HL-60/S4 (cell line): ENCODE data around the gene DIO1.

ENCODE experiments used
- in situ Hi-C: fragments of 300-500 bp; cut with MboI; formaldehyde crosslinking; loops from 2 replicates; pipeline ENCODE4 v1.14.3; 2022; ENCODE audit warnings: low sequenced_read_pairs

Gene DIO1

GRCh38 chr1:53892911-53893310 is 1.1 kb upstream of the DIO1 start:
- in situ Hi-C loops, result no loop called here

DNA sequence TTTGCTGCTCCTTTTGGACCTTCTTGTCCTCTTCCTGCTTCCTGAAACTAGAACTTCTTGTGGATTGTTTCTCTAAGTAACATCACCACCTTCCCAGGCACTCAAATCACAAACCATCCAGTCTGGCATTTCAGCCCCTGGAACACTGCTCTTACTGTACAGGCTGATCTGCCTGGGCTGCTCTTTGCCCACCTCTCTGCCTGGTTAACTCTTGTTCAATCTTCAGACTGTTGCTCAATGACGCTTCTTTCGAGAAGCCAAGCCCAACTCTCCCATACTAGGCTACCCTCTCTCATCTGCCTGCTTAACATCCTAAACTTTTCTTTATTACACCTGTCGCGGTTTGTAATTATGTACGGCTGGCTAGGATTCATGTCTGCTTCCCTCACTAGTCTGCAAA is 657 bp downstream of the DIO1 start:
- in situ Hi-C loops, result no loop called here

DNA sequence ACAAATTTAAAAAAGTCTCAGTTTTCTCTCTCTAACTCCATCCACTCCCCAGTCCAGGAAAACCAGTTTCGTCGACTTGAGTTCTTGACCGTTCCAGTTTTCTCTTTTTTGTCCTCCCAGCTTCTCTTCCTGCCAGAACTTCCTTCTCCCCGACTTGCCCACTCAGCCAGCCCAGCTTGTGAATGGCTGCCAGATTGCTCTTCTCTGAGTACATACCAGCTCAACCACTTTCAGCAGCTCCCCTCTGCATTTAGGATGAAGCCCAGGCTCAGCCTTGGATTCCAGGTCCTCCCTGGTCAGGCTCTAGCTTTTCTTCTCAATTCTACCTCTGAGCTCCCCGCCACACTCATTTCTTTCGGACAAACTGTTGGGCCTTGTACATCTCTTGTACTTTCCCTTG is 1.4 kb downstream of the DIO1 start:
- in situ Hi-C loops, result no loop called here

- in situ Hi-C loops, result no loop called here
Observed at GRCh38 chr1:53896635-53897229, 2.7 kb downstream of the DIO1 start.

DNA sequence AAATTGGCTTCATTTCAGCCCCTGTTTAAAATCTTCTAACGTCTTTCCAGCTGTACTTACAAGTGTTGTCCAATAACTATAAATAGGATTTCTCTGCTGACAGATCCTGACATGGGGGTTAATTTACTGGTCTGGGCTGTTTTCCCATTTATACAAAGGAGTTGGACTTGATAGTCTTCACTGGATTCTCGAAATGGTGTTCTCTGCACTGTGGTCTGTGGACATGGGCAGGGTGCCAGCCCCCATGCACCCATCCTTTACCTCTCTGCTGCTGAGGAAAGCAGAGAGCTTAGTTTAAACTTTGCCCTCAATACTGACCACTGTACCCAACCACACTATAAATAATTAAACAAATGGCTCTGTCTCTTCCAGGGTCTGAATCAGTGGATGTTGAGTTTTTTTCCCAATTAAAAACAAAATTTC is 5.2 kb downstream of the DIO1 start:
- in situ Hi-C loops, result no loop called here

DNA sequence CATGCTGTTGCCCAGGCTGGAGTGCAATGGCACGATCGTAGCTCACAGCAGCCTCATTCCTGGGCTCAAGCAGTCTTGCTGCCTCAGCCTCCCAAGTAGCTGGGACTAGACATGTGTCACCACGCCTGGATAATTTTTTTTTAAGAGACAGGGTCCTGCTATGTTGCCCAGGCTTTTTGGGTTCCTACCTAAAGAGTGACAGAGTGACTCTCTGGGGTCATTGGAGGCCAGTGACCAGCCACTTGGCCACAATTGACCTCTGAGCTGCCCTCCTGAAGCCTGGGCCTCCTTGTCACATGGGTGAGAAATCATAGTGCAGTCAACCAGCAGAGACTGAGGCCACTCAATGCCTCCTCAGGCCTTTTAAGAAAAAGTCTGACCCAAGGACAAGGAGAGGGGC is 5.7 kb downstream of the DIO1 start:
- in situ Hi-C loops, result no loop called here

GRCh38 chr1:53902235-53903138 is 8.5 kb downstream of the DIO1 start:
- in situ Hi-C loops, result no loop called here

DNA sequence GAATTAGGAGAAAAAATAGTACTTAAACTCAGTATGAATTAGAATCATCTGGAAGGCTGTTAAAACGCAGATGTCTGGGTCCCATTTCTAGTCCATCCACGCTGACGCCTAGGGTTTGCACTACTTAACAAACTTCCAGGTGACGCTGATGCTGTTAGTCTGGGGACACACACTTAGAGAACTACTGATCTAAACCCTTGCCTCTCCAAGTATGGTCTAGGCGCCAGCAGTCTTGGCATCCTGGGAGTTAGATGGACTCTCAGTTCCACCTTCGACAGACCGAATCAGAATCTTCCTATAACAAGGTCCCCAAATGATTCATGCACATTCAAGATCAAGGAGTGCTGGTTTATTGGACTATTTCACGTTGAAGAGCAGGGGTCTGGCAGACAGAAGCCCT is 11.5 kb downstream of the DIO1 start:
- in situ Hi-C loops, result no loop called here

GRCh38 chr1:53906121-53906520 is 12.1 kb downstream of the DIO1 start:
- in situ Hi-C loops, result no loop called here

- in situ Hi-C loops, result no loop called here
Observed at GRCh38 chr1:53909946-53910345, 16.0 kb downstream of the DIO1 start.

DNA sequence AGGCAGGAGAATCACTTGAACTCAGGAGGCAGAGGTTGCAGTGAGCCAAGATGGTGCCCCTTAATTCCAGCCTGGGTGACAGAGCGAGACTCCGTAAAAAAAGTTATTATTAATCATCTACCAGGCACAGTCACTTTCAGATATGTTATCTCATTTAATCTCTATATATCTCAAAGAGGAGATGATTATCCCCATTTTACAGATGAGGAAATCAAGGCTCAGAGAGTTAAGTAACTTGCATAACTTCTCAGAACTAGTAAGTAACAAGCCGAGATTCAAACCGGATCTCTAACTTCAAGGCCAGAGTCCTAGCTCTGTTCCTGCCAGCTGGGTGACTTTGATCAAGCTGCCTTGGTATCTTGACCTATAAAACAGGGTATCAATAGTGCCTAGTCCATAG is 17.5 kb downstream of the DIO1 start:
- in situ Hi-C loops, result no loop called here

- in situ Hi-C loops, result no loop called here
Observed at GRCh38 chr1:53913352-53914033, 19.5 kb downstream of the DIO1 start.

DNA sequence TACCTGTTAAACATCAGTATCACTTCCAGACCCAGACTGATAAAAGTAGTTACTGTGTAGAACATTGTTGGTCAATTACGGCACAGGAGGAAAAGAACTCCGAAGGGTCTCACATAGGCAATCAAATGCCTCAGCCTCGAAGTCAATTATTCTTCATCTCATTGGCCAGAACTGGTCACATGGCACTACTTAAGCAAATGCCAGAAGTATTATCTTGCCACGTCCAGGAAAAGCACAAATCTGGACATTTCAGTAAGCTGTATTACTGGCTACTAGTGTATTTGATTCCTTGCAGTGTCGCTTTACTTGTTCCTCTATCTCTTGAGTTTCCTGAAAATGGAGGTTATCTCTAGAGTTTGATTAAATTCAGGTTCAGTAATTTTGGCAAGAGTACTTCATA is 24.4 kb downstream of the DIO1 start:
- in situ Hi-C loops, result no loop called here

- in situ Hi-C loops, result no loop called here
Observed at GRCh38 chr1:53919675-53920066, 25.7 kb downstream of the DIO1 start.

GRCh38 chr1:53927376-53927881 is 33.4 kb downstream of the DIO1 start:
- in situ Hi-C loops, result no loop called here

GRCh38 chr1:53929246-53929960 is 35.4 kb downstream of the DIO1 start:
- in situ Hi-C loops, result no loop called here

DNA sequence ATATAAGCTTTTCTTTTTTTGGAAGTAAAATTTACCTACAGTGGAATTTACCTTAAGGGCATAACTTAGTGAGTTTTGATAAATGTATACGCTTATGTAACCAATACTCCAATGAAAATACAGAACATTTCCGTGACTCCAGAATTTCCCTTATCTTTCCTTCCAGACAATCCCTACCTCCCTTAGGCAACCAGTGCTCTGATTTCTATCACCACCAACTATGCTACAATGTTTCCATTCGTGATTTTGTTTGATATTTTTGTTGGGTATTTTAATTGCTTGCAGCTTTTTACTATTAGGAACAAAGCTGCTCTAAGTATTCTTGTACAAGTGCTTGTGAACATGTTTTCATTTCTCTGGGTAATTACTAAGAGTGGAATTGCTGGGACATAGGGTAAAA is 36.9 kb downstream of the DIO1 start:
- in situ Hi-C loops, result no loop called here

GRCh38 chr1:53931523-53931922 is 37.5 kb downstream of the DIO1 start:
- in situ Hi-C loops, result no loop called here

- in situ Hi-C loops, result no loop called here
Observed at GRCh38 chr1:53934170-53934765, 40.3 kb downstream of the DIO1 start.

DNA sequence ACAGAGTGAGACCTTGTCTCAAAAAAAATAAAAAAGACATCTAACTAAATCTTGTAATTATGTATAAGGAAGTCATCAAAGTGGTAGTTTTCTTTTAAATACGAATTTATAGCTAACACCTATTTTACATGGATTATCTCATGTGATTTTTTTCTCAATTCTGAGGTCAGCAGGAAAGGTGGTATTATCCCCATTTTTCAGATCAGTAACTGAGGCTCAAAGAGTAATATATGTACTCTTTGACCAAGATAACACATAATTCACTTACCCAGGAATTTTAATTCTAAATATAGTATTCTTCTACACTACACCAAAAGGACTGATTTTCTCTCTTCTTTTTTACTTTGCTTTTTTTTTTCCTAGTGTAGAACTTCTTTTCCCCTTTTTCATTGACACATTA is 42.4 kb downstream of the DIO1 start:
- in situ Hi-C loops, result no loop called here
